Daoy (cell line): Measurements from ENCODE around the gene LYSMD4. TPM values are rescaled to one million over a fixed set of nuclear protein-coding genes. Genes with fewer than 3 reads are reported as not detected.

Experiments used
- DNase-seq: peaks from one replicate; pipeline ENCODE4 v3.0.0-alpha.2; 2015; ENCODE audit warnings: low read depth
- total RNA-seq: library from RNA; depleted of rRNA; stranded (reverse); fragments of >200 nt; shearing (Covaris generic); gene quantifications from 2 replicates; pipeline ENCODE4 v1.2.3, GENCODE V29; 2014

The LYSMD4 gene
- total RNA-seq, 1 experiment from 2014 or later, result 3.6 TPM

GRCh38 chr15:99731336-99732123, 1.7 kb downstream of the LYSMD4 start:
- DNase-seq, result no peak

GRCh38 chr15:99729920-99730319, 3.3 kb downstream of the LYSMD4 start:
- peak; percentile 67 for DNase-seq

DNA sequence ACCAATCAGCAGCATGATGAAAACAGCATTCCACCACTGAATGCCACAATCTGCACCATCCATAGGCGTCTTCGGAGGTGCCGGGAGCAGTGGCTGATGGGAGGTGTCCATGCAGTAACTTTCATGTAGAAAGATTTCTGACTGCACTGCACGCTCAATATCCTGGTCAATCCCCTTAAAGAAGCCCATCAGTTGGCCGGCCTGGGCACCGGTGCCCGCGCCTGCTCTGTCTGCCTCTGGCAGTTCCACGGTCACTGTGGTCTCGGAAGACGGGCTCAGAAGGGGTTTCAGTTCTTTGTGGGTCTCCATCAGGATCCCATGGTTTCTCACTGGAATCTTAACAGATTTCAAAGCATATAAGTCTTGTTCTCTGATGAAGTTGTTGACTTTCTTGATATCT, 3.9 kb downstream of the LYSMD4 start:
- DNase-seq, result no peak

DNA sequence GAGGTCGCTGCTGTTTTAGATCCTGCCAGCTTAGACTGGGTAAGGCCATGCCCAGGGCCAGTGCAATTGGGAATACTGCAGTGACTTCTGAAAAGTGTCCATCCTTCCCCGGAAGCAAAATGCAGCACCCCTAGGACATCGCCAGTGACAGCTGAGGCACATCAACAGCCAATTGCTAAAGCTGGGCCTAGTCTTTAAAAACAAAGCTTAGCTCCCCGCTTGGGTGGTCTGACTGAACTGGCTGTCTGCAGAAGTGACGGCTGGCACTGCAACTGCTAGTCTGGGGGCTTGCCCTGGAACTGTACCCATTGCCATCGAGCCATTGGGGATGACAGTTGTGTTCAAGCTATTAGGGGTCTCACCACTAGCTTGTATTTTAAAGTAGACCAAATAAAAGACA, 4.3 kb downstream of the LYSMD4 start:
- DNase-seq, result no peak

- DNase-seq, result no peak
These were observed 5.5 kb downstream of the LYSMD4 start for GRCh38 chr15:99727733-99728132.

- no peak for DNase-seq
These were observed 5.9 kb downstream of the LYSMD4 start for GRCh38 chr15:99727330-99727729.

GRCh38 chr15:99726333-99726732, 6.9 kb downstream of the LYSMD4 start:
- no peak for DNase-seq

- DNase-seq, result no peak
These were observed 10.8 kb downstream of the LYSMD4 start for GRCh38 chr15:99722406-99722805.

- DNase-seq, result no peak
These were observed 11.3 kb downstream of the LYSMD4 start for GRCh38 chr15:99721896-99722295.

GRCh38 chr15:99721104-99721778, 12.0 kb downstream of the LYSMD4 start:
- DNase-seq, result no peak

DNA sequence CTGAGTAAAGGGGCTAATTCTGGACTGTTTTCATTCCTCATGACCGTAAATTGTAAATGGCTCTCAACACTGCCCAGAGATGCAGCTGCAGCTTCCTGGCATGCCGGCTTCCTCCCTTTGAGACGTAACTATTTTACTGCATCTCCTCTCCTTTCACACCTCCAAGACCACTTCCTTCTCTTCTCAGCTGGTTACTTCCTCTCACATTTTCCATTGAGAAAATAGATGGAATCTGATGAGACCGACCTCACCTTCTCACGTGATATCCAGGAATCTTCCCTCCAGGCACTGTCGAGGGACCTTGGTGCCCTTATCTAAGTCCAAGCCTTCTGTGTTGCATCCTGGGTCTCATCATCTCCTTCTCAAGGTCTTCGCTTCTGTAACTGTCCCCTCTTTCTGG, 12.7 kb downstream of the LYSMD4 start:
- no peak for DNase-seq

DNA sequence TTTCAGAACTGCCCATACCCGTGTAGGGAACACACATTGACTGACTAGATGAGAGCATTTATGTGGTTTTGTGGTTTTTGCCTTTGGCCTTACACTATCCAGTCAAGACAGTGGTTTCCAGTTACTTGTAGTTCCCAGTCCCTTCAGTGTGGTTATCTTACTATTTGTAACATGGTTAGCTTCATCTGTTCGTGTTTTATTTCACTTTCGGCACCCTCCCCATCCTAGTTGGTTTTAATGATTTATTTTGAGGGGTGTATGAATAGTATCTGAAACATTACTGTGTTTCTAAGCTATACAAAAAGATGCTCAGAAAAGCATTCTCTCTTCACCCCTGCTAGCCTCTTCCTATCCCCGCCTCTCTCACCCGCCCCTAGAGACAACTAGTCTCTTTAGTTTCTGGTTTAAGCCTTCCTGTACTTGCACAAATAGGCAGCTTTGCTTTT, 14.1 kb downstream of the LYSMD4 start:
- peak; percentile 34 for DNase-seq

DNA sequence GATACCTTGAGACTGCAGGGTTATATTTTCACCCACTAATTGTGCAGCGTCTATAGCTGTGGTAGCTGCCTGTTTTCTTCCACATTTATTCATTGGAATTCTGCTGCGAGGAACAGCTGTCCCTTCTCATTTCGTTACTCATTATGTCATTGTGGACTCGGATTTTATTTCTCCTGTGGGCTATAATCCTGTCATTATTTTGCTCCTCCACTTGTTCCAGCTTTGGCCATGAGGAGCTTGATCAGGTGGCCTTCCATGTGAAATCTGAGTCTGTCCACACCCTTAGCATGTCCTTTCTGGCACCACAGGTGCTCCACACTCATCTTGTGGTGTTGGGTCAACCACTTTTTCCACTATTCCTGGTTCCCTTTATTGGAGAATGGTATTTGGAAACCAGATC, 14.8 kb downstream of the LYSMD4 start:
- no peak for DNase-seq

GRCh38 chr15:99717161-99718009, 15.9 kb downstream of the LYSMD4 start:
- no peak for DNase-seq

GRCh38 chr15:99716540-99717095, 16.6 kb downstream of the LYSMD4 start:
- DNase-seq, result no peak

GRCh38 chr15:99712415-99712814, 20.8 kb downstream of the LYSMD4 start:
- no peak for DNase-seq

DNA sequence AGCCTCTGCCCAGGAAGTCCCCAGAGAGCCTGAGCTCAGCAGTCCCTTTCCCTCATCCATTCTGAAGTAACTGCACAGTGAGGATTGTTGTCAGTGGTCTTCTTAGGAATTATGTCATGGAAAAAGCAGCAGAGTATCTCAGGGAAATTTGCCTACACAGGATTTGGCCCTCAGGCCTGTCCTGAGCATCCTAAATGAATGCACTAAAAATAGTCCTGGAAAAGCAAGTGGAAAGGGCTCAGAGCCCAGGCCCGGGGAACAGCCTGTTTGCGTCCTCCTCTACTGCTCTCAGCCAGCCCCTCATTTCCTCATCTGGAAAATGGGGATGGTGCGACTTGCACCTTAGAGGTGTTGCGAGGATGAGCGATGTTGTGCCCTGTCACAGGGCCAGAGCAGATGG, 21.6 kb downstream of the LYSMD4 start:
- no peak for DNase-seq

DNA sequence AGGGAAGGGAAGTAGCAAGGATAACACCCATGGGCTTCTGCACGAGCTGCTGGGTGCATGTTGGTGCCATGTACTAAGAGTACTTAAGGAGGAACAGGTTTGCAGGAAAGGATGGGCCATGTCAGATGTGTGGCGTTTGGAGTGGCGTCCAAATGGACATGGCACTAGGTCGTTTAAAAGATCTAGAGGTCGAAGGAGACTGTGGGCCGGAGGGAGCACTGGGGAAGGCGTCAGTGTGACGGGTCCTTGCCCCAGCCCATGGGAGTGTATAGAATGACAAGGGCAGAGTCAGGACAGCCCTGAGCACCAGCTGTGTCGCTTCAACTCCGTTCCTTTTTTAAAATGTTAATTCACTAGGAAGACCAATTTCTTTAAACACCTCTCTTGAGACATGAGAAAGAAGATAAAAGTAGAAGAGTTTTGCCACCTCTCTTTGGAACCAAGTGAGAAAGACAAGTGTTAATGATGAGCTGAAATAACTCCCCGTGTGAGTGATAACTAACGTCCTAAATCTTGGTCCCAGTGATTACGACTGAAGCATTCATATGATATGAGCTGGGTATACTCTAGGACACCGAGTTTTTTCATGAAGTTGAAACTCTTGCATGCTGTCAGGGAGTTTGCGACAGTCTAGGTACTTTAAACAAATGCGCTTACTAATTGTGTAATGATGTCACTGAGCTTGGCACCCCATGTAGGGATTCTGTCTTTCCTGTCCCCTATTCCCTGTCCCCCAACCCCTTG, 23.8 kb downstream of the LYSMD4 start:
- no peak for DNase-seq

- peak; percentile 92 for DNase-seq
These were observed 24.7 kb downstream of the LYSMD4 start for GRCh38 chr15:99708563-99708962.

- peak; percentile 70 for DNase-seq
These were observed 25.6 kb downstream of the LYSMD4 start for GRCh38 chr15:99707473-99708270.
